SK-N-SH treated with all-trans-retinoic acid at 6 μM for 48 hours (cell line): ENCODE results near the gene SHOC1.

ENCODE experiments used
- ATAC-seq: fragments of 200-7000 bp; cut with Tn5 transposase; 3 replicates; pipeline ENCODE4 v1.9.1; 2020; ENCODE audit warnings: mild to moderate bottlenecking, moderate library complexity
- ARNTL ChIP-seq: fragments of 450-650 bp; formaldehyde crosslinking; IDR thresholded peaks from 2 replicates; pipeline ENCODE4 v1.5.0; 2020; ENCODE audit warnings: low read depth, mild to moderate bottlenecking, moderate library complexity, borderline replicate concordance
- BACH2 ChIP-seq: fragments of 250-450 bp; sonication (Bioruptor Pico); IDR thresholded peaks from 2 replicates; pipeline ENCODE4 v1.9.0; 2021; ENCODE audit warnings: mild to moderate bottlenecking, borderline replicate concordance
- CSDC2 ChIP-seq: fragments of 250-450 bp; sonication (Bioruptor Pico); IDR thresholded peaks from 2 replicates; pipeline ENCODE4 v1.5.0; 2020; ENCODE audit warnings: mild to moderate bottlenecking, moderate library complexity
- ESRRG ChIP-seq: fragments of 250-450 bp; sonication (Bioruptor Pico); IDR thresholded peaks from 2 replicates; pipeline ENCODE4 v1.6.1; 2021; ENCODE audit warnings: mild to moderate bottlenecking
- GLIS3 ChIP-seq: fragments of 250-450 bp; sonication (Bioruptor Pico); IDR thresholded peaks from 2 replicates; pipeline ENCODE4 v1.5.0; 2020; ENCODE audit warnings: mild to moderate bottlenecking, moderate library complexity
- ISL1 ChIP-seq: fragments of 250-450 bp; sonication (Bioruptor Pico); IDR thresholded peaks from 2 replicates; pipeline ENCODE4 v2.1.2; 2022; ENCODE audit warnings: mild to moderate bottlenecking, moderate library complexity
- OSR1 ChIP-seq: fragments of 250-450 bp; sonication (Bioruptor Pico); IDR thresholded peaks from 2 replicates; pipeline ENCODE4 v1.8.0; 2022; ENCODE audit warnings: moderate library complexity, mild to moderate bottlenecking, inconsistent platforms
- PATZ1 ChIP-seq: fragments of 250-450 bp; sonication (Bioruptor Pico); IDR thresholded peaks from 2 replicates; pipeline ENCODE4 v1.8.0; 2020; ENCODE audit warnings: mild to moderate bottlenecking, moderate library complexity, borderline replicate concordance
- PPARA ChIP-seq: fragments of 250-450 bp; sonication (Bioruptor Pico); IDR thresholded peaks from 2 replicates; pipeline ENCODE4 v1.5.0; 2020; ENCODE audit warnings: mild to moderate bottlenecking, borderline replicate concordance
- RARB ChIP-seq: fragments of 250-450 bp; sonication (Bioruptor Pico); IDR thresholded peaks from 2 replicates; pipeline ENCODE4 v1.8.0; 2021; ENCODE audit warnings: mild to moderate bottlenecking, moderate library complexity
- SNAI2 ChIP-seq: fragments of 250-450 bp; sonication (Bioruptor Pico); IDR thresholded peaks from 2 replicates; pipeline ENCODE4 v1.5.0; 2020; ENCODE audit warnings: mild to moderate bottlenecking, moderate library complexity
- TCF4 ChIP-seq: fragments of 250-450 bp; sonication (Bioruptor Pico); IDR thresholded peaks from 2 replicates; pipeline ENCODE4 v1.8.0; 2021; ENCODE audit warnings: mild to moderate bottlenecking, moderate library complexity, borderline replicate concordance
- TOX ChIP-seq: fragments of 250-450 bp; sonication (Bioruptor Pico); IDR thresholded peaks from 2 replicates; pipeline ENCODE4 v1.8.0; 2021; ENCODE audit warnings: mild to moderate bottlenecking, moderate library complexity, borderline replicate concordance
- TSHZ2 ChIP-seq: fragments of 250-450 bp; sonication (Bioruptor Pico); IDR thresholded peaks from 2 replicates; pipeline ENCODE4 v1.5.0; 2020; ENCODE audit warnings: mild to moderate bottlenecking, moderate library complexity
- ZC3H10 ChIP-seq: fragments of 250-450 bp; sonication (Bioruptor Pico); IDR thresholded peaks from 2 replicates; pipeline ENCODE4 v1.5.1; 2021; ENCODE audit warnings: mild to moderate bottlenecking, moderate library complexity
- ZFP3 ChIP-seq: fragments of 250-450 bp; sonication (Bioruptor Pico); IDR thresholded peaks from 2 replicates; pipeline ENCODE4 v1.5.0; 2020; ENCODE audit warnings: mild to moderate bottlenecking, moderate library complexity
- ZFP30 ChIP-seq: fragments of 450-650 bp; formaldehyde crosslinking; IDR thresholded peaks from 2 replicates; pipeline ENCODE4 v1.5.0; 2022; ENCODE audit warnings: mild to moderate bottlenecking, moderate library complexity
- ZNF565 ChIP-seq: fragments of 450-650 bp; formaldehyde crosslinking; conservative IDR thresholded peaks from 2 replicates; pipeline ENCODE4 v1.5.0; 2020; ENCODE audit warnings: low read depth, mild to moderate bottlenecking, moderate library complexity
- ZNF8 ChIP-seq: fragments of 450-650 bp; formaldehyde crosslinking; IDR thresholded peaks from 2 replicates; pipeline ENCODE4 v1.5.0; 2020; ENCODE audit warnings: mild to moderate bottlenecking, moderate library complexity
- TF ChIP-seq, protein P1 (sequence below): fragments of 250-450 bp; sonication (Bioruptor Pico); IDR thresholded peaks from 2 replicates; pipeline ENCODE4 v1.8.0; 2021; ENCODE audit warnings: low read depth, mild to moderate bottlenecking, moderate library complexity, borderline replicate concordance
- TF ChIP-seq, protein P2 (sequence below): fragments of 250-450 bp; sonication (Bioruptor Pico); IDR thresholded peaks from 2 replicates; pipeline ENCODE4 v1.5.1; 2021; ENCODE audit warnings: mild to moderate bottlenecking, moderate library complexity
- TF ChIP-seq, protein P3 (sequence below): fragments of 250-450 bp; sonication (Bioruptor Pico); IDR thresholded peaks from 2 replicates; pipeline ENCODE4 v1.5.1; 2020; ENCODE audit warnings: low read depth, mild to moderate bottlenecking, moderate library complexity

The SHOC1 gene

DNA sequence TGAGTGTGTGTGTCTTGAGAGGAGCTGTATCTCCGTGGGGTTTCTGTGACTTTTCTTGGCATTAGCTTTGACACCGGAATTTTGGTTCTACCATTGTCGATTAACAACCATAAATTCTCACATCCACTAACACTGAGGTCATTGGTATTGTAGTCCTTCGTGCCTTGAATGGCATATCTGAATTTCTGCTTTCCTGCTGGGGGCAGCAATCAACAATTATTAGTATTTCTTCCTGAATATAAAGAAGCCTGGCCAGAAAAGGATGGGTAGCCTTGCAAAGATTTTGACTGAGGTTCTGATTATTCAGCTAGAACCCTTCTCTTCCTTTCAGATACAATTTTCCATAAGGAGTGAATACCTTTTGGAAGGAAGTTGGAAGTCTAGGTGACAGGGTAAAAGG lies 33.5 kb upstream of the SHOC1 start:
- TF ChIP-seq, protein P1, sequence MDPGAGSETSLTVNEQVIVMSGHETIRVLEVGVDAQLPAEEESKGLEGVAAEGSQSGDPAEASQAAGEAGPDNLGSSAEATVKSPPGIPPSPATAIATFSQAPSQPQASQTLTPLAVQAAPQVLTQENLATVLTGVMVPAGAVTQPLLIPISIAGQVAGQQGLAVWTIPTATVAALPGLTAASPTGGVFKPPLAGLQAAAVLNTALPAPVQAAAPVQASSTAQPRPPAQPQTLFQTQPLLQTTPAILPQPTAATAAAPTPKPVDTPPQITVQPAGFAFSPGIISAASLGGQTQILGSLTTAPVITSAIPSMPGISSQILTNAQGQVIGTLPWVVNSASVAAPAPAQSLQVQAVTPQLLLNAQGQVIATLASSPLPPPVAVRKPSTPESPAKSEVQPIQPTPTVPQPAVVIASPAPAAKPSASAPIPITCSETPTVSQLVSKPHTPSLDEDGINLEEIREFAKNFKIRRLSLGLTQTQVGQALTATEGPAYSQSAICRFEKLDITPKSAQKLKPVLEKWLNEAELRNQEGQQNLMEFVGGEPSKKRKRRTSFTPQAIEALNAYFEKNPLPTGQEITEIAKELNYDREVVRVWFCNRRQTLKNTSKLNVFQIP (CRISPR knock-in tag) = no peak
- TF ChIP-seq ISL1 (CRISPR knock-in tag) (no peak), TOX (peak; percentile 60; the same call in 1 of the 2 replicates), ZFP3 (no peak), RARB (0 out of 2 replicates have a peak, but pooled peaks have one; percentile 38), ESRRG (CRISPR knock-in tag) (no peak)
- ATAC-seq = peak; percentile 73

DNA sequence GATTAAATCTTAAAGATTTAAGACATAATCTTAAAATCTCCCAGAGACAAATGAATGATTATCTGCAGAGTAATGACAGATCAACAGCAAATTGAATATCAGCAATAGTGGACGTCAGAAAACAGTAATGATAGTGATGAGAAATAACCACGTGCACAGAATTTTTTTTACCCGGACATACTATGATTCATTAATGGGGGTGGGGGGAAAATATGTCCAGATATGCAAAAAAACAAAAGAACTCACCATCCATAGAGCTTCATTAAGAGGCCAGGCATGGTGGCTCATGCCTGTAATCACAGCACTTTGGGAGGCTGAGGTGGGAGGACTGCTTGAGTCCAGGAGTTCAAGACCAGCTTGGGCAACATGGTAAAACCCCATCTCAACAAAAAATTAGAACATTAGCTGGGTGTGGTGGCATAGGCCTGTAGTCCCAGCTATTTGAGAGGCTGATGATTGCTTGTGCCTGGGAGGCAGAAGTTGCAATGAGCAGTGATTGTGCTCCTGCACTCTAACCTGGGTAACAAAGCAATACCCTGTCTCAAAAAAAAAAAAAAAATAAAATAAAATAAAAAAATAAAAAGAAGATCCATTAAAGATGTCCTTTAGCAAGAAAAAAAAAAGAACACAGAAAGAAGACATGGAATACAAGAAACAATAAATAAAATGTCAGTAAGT lies 30.9 kb upstream of the SHOC1 start:
- TF ChIP-seq TCF4 (CRISPR knock-in tag) (no peak), ISL1 (CRISPR knock-in tag) (peak; percentile 9; the same call in 1 of the 2 replicates)
- ATAC-seq = no peak; the same call in 2 of the 3 replicates

DNA sequence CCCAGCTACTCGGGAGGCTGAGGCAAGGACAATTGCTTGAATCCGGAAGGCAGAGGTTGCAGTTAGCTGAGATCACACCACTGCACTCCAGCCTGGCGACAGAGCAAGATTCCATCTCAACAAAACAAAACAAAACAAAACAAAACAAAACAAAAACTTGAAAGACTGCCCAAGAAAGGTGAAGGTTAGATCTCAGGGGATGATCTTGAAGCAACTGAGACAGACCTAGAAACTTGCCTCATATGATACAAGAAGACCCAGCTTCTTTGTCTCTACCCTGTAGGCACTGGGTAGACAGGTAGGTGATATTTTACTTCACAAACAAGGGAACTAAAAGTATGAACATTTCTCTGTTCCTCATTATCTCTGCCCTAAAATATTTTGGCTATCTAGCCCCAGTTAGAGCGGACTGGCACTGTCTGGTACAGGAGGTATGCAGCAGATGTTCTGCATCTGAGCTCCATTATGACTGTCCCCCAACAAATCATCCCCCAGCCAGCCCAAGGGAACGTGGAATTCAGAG lies 26.3 kb upstream of the SHOC1 start:
- TF ChIP-seq GLIS3 (CRISPR knock-in tag) (no peak), ESRRG (CRISPR knock-in tag) (no peak), ZFP30 (no peak), SNAI2 (CRISPR knock-in tag) (no peak), ZFP3 (no peak), PPARA (CRISPR knock-in tag) (no peak), TSHZ2 (CRISPR knock-in tag) (no peak), OSR1 (CRISPR knock-in tag) (no peak)
- TF ChIP-seq, protein P1 (CRISPR knock-in tag) = no peak
- TF ChIP-seq, protein P2, sequence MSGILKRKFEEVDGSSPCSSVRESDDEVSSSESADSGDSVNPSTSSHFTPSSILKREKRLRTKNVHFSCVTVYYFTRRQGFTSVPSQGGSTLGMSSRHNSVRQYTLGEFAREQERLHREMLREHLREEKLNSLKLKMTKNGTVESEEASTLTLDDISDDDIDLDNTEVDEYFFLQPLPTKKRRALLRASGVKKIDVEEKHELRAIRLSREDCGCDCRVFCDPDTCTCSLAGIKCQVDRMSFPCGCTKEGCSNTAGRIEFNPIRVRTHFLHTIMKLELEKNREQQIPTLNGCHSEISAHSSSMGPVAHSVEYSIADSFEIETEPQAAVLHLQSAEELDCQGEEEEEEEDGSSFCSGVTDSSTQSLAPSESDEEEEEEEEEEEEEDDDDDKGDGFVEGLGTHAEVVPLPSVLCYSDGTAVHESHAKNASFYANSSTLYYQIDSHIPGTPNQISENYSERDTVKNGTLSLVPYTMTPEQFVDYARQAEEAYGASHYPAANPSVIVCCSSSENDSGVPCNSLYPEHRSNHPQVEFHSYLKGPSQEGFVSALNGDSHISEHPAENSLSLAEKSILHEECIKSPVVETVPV = no peak
- ATAC-seq = no peak

DNA sequence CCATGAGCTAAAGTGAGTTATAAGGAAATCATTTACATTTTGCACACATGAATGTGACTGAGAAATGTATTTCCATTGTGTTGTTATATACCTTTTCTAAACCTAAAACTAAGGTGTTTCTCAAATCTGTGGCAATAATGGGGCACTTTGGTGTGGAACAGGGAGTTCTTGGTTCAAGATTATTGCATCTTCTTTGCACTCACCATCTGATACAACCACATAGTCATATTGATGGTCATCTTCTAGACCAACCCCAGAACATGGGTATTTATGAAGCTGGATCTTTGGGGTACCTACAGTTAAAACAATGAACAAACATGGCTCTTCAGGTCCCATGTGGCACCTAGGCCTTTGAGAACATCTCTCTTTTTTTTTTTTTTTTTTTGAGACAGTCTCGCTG lies 24.6 kb upstream of the SHOC1 start:
- ATAC-seq = no peak
- no peak for TF ChIP-seq ARNTL (CRISPR knock-in tag)
- TF ChIP-seq, protein P3, sequence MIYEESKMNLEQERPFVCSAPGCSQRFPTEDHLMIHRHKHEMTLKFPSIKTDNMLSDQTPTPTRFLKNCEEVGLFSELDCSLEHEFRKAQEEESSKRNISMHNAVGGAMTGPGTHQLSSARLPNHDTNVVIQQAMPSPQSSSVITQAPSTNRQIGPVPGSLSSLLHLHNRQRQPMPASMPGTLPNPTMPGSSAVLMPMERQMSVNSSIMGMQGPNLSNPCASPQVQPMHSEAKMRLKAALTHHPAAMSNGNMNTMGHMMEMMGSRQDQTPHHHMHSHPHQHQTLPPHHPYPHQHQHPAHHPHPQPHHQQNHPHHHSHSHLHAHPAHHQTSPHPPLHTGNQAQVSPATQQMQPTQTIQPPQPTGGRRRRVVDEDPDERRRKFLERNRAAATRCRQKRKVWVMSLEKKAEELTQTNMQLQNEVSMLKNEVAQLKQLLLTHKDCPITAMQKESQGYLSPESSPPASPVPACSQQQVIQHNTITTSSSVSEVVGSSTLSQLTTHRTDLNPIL (CRISPR knock-in tag) = no peak
- TF ChIP-seq GLIS3 (CRISPR knock-in tag) = no peak
- no peak for TF ChIP-seq ZC3H10 (CRISPR knock-in tag)
- TF ChIP-seq ZFP3 = no peak
- TF ChIP-seq OSR1 (CRISPR knock-in tag) = no peak
- no peak for TF ChIP-seq PATZ1 (CRISPR knock-in tag)
- TF ChIP-seq, protein P1 (CRISPR knock-in tag) = no peak
- no peak for TF ChIP-seq PPARA (CRISPR knock-in tag)
- no peak for TF ChIP-seq ZNF565 (CRISPR knock-in tag)
- TF ChIP-seq TOX = no peak
- no peak for TF ChIP-seq CSDC2 (CRISPR knock-in tag)
- no peak for TF ChIP-seq TCF4 (CRISPR knock-in tag)
- no peak for TF ChIP-seq ZNF8 (CRISPR knock-in tag)
- no peak for TF ChIP-seq RARB
- no peak for TF ChIP-seq BACH2 (CRISPR knock-in tag)
- TF ChIP-seq ISL1 (CRISPR knock-in tag) = no peak
- TF ChIP-seq ZFP30 = no peak
- no peak for TF ChIP-seq ESRRG (CRISPR knock-in tag)
